Vagina (tissue), 2 donors: Measurements from ENCODE around the gene RNF144A.

Experiments
- CTCF ChIP-seq, 3 experiments: fragments of 450-650 bp in 2 of 3; fragments of 200-600 bp in 1 of 3; sonication (generic) in 1 of 3; IDR thresholded peaks; one replicate each; pipeline ENCODE4 v1.5.1; 2017 to 2019; ENCODE audit warnings: antibody characterized with exemption in 3 of 3, mild to moderate bottlenecking in 2 of 3, moderate library complexity in 2 of 3
- POLR2A ChIP-seq, 2 donors: fragments of 450-650 bp; IDR thresholded peaks; one replicate each; pipeline ENCODE4 v1.6.1; 2017; ENCODE audit warnings: antibody characterized with exemption in 2 of 2, mild to moderate bottlenecking in 2 of 2, moderate library complexity in 2 of 2

DNA sequence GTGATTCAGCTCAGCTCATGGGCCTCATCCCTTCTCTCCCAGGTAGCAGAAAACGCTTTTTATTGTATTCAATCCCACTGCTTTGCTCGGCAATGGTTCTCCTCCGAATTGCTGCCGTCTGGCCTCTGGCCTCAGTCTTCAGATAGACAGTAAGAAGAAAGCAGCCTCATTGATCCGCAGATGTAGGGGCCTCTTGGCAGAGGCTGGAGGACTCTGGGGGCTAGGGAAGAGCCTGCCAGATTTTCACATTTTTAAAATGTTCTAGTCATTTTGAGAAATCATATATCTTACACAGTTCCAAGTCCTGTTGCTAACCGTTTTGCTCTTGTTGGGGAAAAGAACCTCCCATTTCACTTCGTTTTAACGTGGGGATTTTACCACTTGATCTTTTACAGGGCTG is 123.3 kb downstream of the RNF144A start:
- no peak for TF ChIP-seq CTCF (IDR thresholded peaks at IDR 0.05)
- TF ChIP-seq POLR2A (IDR thresholded peaks at IDR 0.05): no peak
